HCT116 (cell line): Measurements from ENCODE around the gene ACE.

Source experiments
- CBX3 ChIP-seq: IDR thresholded peaks from 2 replicates; pipeline ENCODE4 v1.6.1; 2012; ENCODE audit warnings: low read depth
- CEBPB ChIP-seq: IDR thresholded peaks from 2 replicates; pipeline ENCODE4 v1.6.1; 2012; ENCODE audit warnings: low read depth
- EGR1 ChIP-seq: IDR thresholded peaks from 2 replicates; pipeline ENCODE4 v1.6.1; 2012; ENCODE audit warnings: low read depth
- EZH2 ChIP-seq: fragments of 200-600 bp; sonication (generic); IDR thresholded peaks from 2 replicates; pipeline ENCODE4 v1.6.1; 2017; ENCODE audit warnings: antibody characterized with exemption, mixed run types
- EZH2phosphoT487 ChIP-seq: fragments of 200-600 bp; IDR thresholded peaks from 2 replicates; pipeline ENCODE4 v1.6.1; 2018; ENCODE audit warnings: antibody characterized with exemption, borderline replicate concordance
- POLR2A ChIP-seq: IDR thresholded peaks from 2 replicates; pipeline ENCODE4 v1.7.0; 2011; ENCODE audit warnings: borderline replicate concordance; ENCODE audit not compliant: insufficient read depth, insufficient read length; ENCODE audit errors: extremely low read depth
- POLR2AphosphoS5 ChIP-seq: IDR thresholded peaks from 2 replicates; pipeline ENCODE4 v1.6.1; 2011; ENCODE audit warnings: mild to moderate bottlenecking, low read depth, low read length, moderate library complexity
- SIN3A ChIP-seq: IDR thresholded peaks from 2 replicates; pipeline ENCODE4 v1.6.1; 2012; ENCODE audit warnings: low read depth
- SP1 ChIP-seq: IDR thresholded peaks from 2 replicates; pipeline ENCODE4 v1.6.1; 2012; ENCODE audit warnings: low read depth
- YY1 ChIP-seq: IDR thresholded peaks from 2 replicates; pipeline ENCODE4 v1.6.1; 2011; ENCODE audit warnings: low read length, low read depth, moderate library complexity, mild to moderate bottlenecking; ENCODE audit not compliant: insufficient replicate concordance; ENCODE audit errors: extremely low read depth
- ZFX ChIP-seq: fragments of 450-650 bp; IDR thresholded peaks from 2 replicates; pipeline ENCODE4 v1.6.1; 2017
- TF ChIP-seq, protein P1 (sequence below), 3 experiments: fragments of 200-600 bp in 1 of 3; sonication (generic) in 1 of 3; IDR thresholded peaks in 2 of 3; conservative IDR thresholded peaks in 1 of 3; 2 replicates each; pipeline ENCODE4 v1.5.1; 2012 to 2017; ENCODE audit warnings: low read depth in 2 of 3, low read length in 2 of 3, antibody characterized with exemption in 1 of 3, borderline replicate concordance in 1 of 3, control low read depth in 1 of 3, mild to moderate bottlenecking in 1 of 3, mixed read lengths in 1 of 3, mixed run types in 1 of 3, moderate library complexity in 1 of 3; ENCODE audit not compliant: insufficient read depth in 1 of 3
- TF ChIP-seq, protein P2 (sequence below): IDR thresholded peaks from 2 replicates; pipeline ENCODE4 v1.6.1; 2012
- TF ChIP-seq, protein P3 (sequence below): IDR thresholded peaks from 2 replicates; pipeline ENCODE4 v1.6.1; 2011; ENCODE audit warnings: mild to moderate bottlenecking, low read length, moderate library complexity; ENCODE audit not compliant: insufficient replicate concordance; ENCODE audit errors: extremely low read depth

DNA sequence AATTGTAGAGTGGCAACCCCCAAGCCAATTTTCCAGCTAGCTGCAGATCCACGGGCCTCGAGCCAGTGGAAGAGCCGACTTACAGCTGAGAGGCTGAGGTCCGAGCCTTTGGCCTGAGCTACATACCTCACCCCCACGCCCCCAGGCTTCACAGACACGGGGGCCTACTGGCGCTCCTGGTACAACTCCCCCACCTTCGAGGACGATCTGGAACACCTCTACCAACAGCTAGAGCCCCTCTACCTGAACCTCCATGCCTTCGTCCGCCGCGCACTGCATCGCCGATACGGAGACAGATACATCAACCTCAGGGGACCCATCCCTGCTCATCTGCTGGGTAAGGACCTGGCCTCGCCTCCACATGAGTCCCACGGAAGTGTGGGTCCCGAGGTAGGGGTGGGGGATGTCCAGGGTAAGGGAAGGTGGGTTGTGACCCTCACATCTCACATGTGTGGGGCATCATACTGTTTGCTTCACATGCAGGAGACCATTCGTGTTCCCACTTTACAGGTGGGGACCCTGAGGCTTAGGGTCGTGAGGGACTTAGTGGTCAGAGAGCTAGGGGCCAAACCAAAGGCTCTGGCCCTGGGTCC, 3.4 kb downstream of the ACE start:
- TF ChIP-seq, protein P1, sequence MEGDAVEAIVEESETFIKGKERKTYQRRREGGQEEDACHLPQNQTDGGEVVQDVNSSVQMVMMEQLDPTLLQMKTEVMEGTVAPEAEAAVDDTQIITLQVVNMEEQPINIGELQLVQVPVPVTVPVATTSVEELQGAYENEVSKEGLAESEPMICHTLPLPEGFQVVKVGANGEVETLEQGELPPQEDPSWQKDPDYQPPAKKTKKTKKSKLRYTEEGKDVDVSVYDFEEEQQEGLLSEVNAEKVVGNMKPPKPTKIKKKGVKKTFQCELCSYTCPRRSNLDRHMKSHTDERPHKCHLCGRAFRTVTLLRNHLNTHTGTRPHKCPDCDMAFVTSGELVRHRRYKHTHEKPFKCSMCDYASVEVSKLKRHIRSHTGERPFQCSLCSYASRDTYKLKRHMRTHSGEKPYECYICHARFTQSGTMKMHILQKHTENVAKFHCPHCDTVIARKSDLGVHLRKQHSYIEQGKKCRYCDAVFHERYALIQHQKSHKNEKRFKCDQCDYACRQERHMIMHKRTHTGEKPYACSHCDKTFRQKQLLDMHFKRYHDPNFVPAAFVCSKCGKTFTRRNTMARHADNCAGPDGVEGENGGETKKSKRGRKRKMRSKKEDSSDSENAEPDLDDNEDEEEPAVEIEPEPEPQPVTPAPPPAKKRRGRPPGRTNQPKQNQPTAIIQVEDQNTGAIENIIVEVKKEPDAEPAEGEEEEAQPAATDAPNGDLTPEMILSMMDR (IDR thresholded peaks at IDR 0.05 in 2 of 3, conservative IDR thresholded peaks at IDR 0.05 in 1 of 3; ENCODE audit: borderline replicate concordance in 1 of 3, insufficient read depth in 1 of 3, low read depth in 2 of 3, low read length in 2 of 3), result no peak
- TF ChIP-seq CEBPB, result no peak
- no peak for TF ChIP-seq EZH2phosphoT487
- no peak for TF ChIP-seq POLR2AphosphoS5
- TF ChIP-seq SIN3A, result no peak
- TF ChIP-seq, protein P2, sequence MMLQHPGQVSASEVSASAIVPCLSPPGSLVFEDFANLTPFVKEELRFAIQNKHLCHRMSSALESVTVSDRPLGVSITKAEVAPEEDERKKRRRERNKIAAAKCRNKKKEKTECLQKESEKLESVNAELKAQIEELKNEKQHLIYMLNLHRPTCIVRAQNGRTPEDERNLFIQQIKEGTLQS, result no peak
- TF ChIP-seq EGR1, result no peak
- TF ChIP-seq POLR2A, result no peak
- no peak for TF ChIP-seq ZFX
- TF ChIP-seq CBX3, result no peak
- TF ChIP-seq EZH2, result no peak
- TF ChIP-seq SP1, result no peak
- TF ChIP-seq, protein P3, sequence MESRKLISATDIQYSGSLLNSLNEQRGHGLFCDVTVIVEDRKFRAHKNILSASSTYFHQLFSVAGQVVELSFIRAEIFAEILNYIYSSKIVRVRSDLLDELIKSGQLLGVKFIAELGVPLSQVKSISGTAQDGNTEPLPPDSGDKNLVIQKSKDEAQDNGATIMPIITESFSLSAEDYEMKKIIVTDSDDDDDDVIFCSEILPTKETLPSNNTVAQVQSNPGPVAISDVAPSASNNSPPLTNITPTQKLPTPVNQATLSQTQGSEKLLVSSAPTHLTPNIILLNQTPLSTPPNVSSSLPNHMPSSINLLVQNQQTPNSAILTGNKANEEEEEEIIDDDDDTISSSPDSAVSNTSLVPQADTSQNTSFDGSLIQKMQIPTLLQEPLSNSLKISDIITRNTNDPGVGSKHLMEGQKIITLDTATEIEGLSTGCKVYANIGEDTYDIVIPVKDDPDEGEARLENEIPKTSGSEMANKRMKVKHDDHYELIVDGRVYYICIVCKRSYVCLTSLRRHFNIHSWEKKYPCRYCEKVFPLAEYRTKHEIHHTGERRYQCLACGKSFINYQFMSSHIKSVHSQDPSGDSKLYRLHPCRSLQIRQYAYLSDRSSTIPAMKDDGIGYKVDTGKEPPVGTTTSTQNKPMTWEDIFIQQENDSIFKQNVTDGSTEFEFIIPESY, result no peak
- no peak for TF ChIP-seq YY1
